Superior temporal gyrus (tissue), 1 donor: ENCODE data around the gene IDH2.
A peak's percentile ranks its signal among the peaks of the same experiment; 100 is the strongest.
"Not testable (repeated sequence)": the region's sequence is repeated elsewhere in the genome, so short reads cannot be mapped to it uniquely, and the experiment has no call there.

Experiments used
- DNase-seq: peaks from one replicate; pipeline ENCODE4 v3.0.0-alpha.2; 2016; ENCODE audit errors: extremely low spot score

Gene IDH2

GRCh38 chr15:90101969-90102890 lies at the start of gene IDH2:
Gene IDH2, minus strand, starts transcription at chr15:90102468. Its CDS starts 78 bp downstream, at chr15:90102390.
- peak; percentile 83 for DNase-seq

GRCh38 chr15:90150551-90150950 lies 48.3 kb upstream of the IDH2 start:
- DNase-seq = not testable (repeated sequence)

- DNase-seq = no peak
Observed at GRCh38 chr15:90149609-90150340, 47.5 kb upstream of the IDH2 start.

GRCh38 chr15:90146198-90146761 lies 44.0 kb upstream of the IDH2 start:
- not testable (repeated sequence) for DNase-seq

GRCh38 chr15:90145761-90146160 lies 43.5 kb upstream of the IDH2 start:
- no peak for DNase-seq

- DNase-seq = no peak
Observed at GRCh38 chr15:90145259-90145658, 43.0 kb upstream of the IDH2 start.

- no peak for DNase-seq
Observed at GRCh38 chr15:90143166-90143655, 40.9 kb upstream of the IDH2 start.

- no peak for DNase-seq
Observed at GRCh38 chr15:90142216-90143165, 40.2 kb upstream of the IDH2 start.

- DNase-seq = no peak
Observed at GRCh38 chr15:90141646-90142045, 39.4 kb upstream of the IDH2 start.

GRCh38 chr15:90139549-90139948 lies 37.3 kb upstream of the IDH2 start:
- not testable (repeated sequence) for DNase-seq

GRCh38 chr15:90138071-90138833 lies 36.0 kb upstream of the IDH2 start:
- DNase-seq = no peak

GRCh38 chr15:90132437-90132836 lies 30.2 kb upstream of the IDH2 start:
- DNase-seq = no peak

- DNase-seq = no peak
Observed at GRCh38 chr15:90131848-90132247, 29.6 kb upstream of the IDH2 start.

GRCh38 chr15:90130291-90130690 lies 28.0 kb upstream of the IDH2 start:
- DNase-seq = no peak

- DNase-seq = no peak
Observed at GRCh38 chr15:90126596-90127435, 24.5 kb upstream of the IDH2 start.

- no peak for DNase-seq
Observed at GRCh38 chr15:90126022-90126421, 23.8 kb upstream of the IDH2 start.

GRCh38 chr15:90124507-90124906 lies 22.2 kb upstream of the IDH2 start:
- no peak for DNase-seq

GRCh38 chr15:90121086-90121485 lies 18.8 kb upstream of the IDH2 start:
- DNase-seq = no peak

- DNase-seq = no peak
Observed at GRCh38 chr15:90119367-90119766, 17.1 kb upstream of the IDH2 start.
